ENCODE measurements around the gene C1orf21.

- TF ChIP-seq ZNF70 (CRISPR knock-in tag; IDR thresholded peaks at IDR 0.05): no peak
- no peak for TF ChIP-seq CREB5 (CRISPR knock-in tag; IDR thresholded peaks at IDR 0.05; ENCODE audit: low read depth)
- TF ChIP-seq ESRRG (CRISPR knock-in tag; IDR thresholded peaks at IDR 0.05): no peak
- no peak for TF ChIP-seq RARB (CRISPR knock-in tag; IDR thresholded peaks at IDR 0.05)
- no peak for TF ChIP-seq ZFP3 (CRISPR knock-in tag; IDR thresholded peaks at IDR 0.05)
- TF ChIP-seq ARNTL (CRISPR knock-in tag; IDR thresholded peaks at IDR 0.05; ENCODE audit: borderline replicate concordance, low read depth): no peak
- no peak for TF ChIP-seq TOX (CRISPR knock-in tag; IDR thresholded peaks at IDR 0.05; ENCODE audit: borderline replicate concordance)
- no peak for TF ChIP-seq ZFP30 (CRISPR knock-in tag; IDR thresholded peaks at IDR 0.05)
- no peak for TF ChIP-seq BACH2 (CRISPR knock-in tag; IDR thresholded peaks at IDR 0.05; ENCODE audit: borderline replicate concordance)
- no peak for TF ChIP-seq OSR1 (CRISPR knock-in tag; IDR thresholded peaks at IDR 0.05)
- no peak for TF ChIP-seq TSHZ2 (CRISPR knock-in tag; IDR thresholded peaks at IDR 0.05)
Measured at GRCh38 chr1:184532199-184532598, 145.4 kb downstream of the C1orf21 start.
